CD4-positive, alpha-beta T cell treated with Interleukin-21 for 1 hour (primary cell): ENCODE measurements around the gene FAM131A.
A peak's percentile ranks its signal among the peaks of the same experiment; 100 is the strongest.

Source experiments
- DNase-seq: peaks from one replicate; pipeline ENCODE4 v3.0.0-alpha.2; 2020

Gene FAM131A

DNA sequence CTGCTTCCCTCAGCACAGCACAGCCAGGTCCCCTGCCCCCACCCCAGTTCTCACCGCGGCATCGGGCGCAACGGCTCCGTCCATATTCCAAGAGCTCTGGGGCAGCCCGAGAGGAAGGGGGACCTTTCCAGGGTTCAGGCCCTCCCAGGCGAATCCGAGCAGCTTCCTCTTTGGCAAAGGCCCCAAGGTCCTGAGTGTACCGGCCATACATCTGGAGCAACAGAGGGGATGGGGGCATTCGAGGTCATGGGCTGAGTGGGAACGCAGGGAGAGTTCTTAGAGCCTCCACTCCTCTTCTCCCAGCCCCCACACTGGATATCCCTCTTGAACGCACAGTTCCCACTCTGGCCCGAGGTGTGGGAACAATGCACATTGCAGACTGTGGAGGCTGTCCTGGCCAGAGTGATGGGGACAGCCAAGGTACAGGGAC lies 21.5 kb downstream of the FAM131A start:
- DNase-seq, result no peak

DNA sequence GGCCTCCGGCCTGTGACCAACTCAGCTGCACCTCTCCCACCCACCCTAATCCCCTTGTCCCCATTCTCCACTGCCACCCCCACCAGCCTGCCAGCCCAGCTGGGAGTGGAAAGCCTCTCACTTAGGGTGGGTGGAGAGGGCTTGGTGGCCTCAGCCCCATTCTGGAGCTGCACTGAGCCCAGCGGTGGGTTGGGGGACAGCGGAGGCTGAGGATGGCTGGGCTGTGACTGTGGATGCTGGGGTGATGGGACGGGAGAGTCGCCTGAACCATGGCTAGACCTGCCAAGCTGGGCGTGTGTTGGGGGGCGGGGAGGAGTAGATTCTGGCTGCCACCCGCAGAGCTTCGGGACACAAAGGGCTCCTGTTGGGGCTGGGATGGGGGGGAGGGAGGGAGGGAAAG lies 22.2 kb downstream of the FAM131A start:
- no peak for DNase-seq

DNA sequence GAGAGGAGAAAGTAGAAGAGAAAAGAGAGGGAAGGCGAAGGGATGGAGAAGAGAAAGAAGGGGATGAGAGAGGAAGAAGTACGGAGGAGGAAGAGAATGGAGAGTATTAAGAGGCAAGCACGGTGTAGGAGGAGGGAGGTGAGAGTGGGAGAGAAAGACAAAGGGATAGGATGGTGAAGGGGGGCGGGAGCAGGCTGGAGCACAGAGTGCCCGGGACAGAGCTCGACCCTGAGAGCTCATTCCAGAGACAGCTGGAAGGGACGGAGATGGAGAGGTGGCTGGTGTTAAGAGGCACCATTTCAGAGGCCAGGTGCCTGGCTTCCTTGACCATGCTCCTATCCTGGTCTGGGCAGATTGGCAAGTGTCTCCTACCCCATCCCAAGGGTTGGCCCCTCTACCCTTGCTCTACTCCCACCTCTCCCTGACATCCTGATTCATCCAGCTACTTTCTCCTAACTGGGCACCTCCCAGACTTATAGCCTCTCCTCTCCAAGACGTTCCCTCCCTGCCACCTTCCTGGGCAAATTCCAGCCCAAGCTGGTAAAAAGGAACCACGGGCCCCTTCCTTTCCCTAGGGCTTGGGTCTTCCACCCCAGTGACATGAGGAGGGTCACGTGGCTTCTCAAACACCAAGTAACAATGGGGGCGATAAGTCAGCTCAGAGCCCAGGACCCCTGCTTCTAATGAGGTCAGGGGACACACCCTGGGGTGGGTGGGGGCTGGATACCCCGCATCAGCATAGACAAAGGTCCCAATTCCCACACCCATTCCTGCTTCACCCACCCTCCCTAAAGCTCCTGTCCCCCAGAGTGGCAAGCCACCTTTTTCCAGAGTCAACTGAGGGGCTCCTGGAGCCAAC lies 22.9 kb downstream of the FAM131A start:
- DNase-seq, result no peak

DNA sequence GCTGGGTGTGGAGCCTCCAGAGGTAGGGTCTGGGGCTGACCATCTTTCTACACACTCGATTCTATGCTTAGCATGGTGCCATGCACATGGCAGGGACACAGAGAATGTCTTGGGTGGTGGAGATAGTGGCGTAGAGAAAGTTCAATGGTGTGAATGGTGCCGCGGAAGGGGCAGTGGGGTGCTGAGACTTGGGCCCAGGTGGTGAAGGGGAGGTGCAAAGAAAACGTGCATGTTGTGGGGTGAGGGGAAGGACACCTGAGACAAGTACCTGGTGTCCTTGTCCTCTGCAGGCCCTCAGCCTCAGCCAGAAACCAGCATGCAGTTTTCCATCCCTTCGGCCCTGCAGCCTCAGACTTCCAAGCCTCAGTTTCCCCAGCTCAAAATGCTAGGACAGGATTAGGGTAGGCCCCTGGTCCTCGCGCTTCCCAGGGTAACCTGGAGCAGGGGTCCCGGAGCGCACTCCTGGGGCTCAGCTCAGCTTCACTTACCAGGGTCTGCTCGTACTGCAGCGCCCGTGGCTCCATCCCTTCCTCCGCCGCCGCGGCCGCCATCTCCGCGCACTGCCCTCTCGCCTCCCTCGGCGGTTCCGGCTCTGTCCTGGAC lies 23.6 kb downstream of the FAM131A start:
- no peak for DNase-seq

DNA sequence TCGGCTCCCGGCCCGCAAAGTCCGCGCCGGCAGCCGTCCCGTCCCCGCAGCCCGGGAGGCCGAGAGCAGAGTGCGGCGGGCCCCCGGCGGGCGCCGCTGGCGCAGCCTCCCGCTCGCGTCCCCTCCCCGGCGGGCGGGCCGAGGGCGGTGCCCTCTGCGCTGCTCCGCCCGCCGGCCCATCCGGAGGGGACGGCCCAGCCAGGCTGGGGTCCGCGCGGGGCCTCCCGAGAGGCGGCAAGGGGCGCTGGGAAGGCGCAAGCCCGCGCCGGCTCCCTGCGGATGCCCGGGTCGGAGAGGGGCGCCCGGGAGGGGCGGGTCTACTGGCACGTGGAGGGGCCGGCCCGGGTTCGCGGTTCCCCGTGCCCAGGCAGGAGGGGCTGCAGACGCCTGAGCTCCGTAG lies 24.1 kb downstream of the FAM131A start, which contains the start of the genes CLCN2 and POLR2H:
CLCN2 (minus strand) TSS at position 74 of the 400 bp plus-strand sequence. CDS start 126 bp downstream, outside the sequence.
POLR2H (plus strand) TSS at position 179 of the 400 bp plus-strand sequence. CDS start 1,783 bp downstream, outside the sequence.
- peak; percentile 39 for DNase-seq

GRCh38 chr3:184361932-184362667 lies 24.7 kb downstream of the FAM131A start:
- DNase-seq, result peak; percentile 39

DNA sequence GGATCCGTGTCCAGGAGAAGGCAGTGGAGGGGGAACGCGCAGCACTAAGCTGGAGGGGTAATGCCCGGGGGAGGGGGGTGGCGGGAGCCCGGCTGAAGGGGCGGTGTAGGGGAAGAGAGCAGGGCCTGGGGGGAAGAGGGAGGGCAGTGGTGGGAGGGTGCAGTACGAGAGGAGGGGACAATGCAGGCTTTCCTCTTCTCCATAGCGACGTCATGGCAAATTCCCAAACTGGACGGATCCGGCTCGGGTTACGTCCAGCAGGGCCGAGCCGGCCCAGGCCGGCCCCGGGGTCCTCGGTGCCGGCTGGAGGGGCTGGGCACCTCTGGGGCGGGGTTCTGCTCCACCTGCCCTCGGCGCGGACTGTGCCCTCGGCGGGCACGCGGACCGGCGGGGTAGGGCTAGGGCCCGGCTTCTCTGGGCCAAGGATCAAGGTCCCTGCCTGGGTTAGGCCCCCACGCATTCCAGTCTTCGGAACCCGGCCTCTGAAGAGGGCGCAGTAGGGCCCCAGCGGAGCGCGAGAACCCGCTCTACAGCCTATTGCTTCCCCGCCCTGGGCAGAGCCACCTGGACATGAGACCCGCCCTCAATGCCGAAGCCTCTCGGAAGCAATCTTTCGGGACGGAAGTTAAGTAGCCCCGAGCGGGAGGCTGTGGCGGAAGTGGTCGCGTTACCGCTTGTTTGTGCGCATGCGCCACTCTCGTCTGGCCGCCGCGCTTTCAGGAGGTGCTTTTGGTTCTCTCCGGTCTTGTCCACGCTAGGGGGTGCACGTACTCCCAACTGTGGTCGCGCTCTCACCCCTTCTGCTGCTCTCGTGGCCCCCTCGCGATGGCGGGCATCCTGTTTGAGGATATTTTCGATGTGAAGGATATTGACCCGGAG lies 25.5 kb downstream of the FAM131A start:
- peak; percentile 95 for DNase-seq

GRCh38 chr3:184366619-184367289 lies 29.4 kb downstream of the FAM131A start:
- DNase-seq, result no peak

DNA sequence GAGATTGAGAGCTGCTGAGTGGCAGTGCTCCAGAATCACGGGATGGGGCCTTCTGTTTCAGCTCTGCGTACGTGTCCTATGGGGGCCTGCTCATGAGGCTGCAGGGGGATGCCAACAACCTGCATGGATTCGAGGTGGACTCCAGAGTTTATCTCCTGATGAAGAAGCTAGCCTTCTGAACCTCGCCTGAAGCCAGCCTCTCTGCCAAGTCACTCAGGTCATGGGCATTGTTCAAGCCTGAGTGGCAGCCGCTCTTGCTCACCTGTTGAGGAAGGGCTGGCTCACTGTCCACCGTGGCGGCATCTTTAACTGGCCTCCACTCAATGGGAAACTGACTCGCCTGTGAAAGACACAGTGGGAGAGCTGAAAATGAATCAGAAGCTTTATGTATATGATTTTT lies 30.7 kb downstream of the FAM131A start:
- DNase-seq, result no peak

GRCh38 chr3:184368586-184369183 lies 31.3 kb downstream of the FAM131A start:
- no peak for DNase-seq

- DNase-seq, result peak; percentile 66
Measured at GRCh38 chr3:184371570-184372018, 34.2 kb downstream of the FAM131A start.

DNA sequence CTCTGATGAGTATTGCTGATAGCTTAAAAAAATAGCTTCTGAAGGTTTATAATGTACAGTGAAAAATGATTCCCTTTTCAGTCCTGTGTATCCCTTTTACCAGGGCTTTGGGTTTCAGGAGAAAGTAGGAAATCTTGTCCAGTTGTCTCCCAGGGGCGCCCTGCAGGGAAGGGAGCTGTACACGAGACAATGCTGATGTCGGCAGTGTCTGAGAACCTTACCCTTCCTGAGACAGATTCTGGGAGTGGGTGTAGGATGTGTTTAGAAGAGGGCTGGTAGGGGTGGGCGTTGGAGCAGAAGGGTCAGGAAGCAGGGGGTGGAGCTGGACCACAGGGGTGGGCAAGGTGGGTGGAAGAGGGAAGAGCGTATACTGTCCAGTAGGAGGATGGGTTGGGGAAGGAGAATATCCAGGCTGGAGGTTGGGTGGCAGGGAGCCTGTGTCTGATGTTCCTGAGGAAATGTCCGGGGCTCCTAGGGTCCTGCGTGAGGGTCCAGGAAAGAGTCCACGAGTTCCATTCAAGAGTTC lies 35.0 kb downstream of the FAM131A start:
- DNase-seq, result no peak

- no peak for DNase-seq
Measured at GRCh38 chr3:184372911-184373310, 35.5 kb downstream of the FAM131A start.

- no peak for DNase-seq
Measured at GRCh38 chr3:184373422-184373821, 36.0 kb downstream of the FAM131A start.

DNA sequence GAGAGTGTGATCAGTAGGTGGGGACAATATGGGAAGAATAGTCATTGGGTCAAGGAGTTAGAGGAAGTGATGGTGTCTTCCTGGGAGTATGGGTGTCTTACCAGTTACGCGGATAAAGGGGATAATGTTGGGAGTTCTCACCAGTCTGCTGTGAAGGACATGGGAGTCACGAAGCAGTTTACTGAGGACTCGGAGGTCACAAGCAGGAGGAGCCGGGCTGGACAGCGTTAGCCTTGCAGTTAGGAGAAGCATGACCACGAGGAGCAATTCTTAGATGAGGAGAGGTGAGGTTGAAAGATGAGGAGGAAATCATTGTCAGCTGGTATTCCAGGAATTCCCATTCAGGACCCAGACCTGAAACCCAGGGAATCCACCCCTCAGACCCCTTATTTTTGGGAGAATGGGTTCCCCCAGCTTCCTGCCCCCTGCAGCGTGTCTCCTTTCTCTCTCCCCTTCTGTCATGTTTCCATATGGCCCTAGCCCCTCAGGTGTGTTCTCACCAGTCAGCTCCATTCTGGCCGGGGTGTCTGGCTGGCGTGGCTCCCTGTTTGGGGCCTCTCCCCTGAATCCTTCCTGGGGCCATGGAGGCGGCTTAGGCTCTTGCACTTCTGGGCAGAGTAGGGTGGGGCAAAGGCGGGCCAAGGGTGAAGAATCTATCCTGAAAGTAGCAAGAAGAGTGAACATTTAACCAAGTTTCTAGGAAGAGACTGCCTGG lies 38.5 kb downstream of the FAM131A start:
- no peak for DNase-seq

DNA sequence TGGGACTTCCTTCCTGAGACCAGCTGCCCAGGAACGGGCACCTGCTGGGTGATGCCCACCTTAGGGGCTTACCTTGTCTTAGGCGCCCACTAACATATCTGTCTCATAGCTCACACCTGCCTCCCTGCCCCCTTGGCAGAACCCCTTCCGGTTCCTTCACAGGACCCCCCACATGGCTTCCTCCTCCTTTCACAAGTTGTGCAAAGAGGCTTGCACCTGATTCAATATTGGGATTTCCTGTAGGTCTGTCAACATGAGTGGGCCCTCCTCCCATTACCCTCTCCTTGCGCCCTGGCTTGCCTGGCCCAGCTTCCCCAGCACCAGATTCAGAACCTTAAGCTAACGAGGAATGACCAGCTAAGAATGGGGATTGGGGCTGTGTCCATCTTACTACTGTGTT lies 40.0 kb downstream of the FAM131A start:
- DNase-seq, result no peak

DNA sequence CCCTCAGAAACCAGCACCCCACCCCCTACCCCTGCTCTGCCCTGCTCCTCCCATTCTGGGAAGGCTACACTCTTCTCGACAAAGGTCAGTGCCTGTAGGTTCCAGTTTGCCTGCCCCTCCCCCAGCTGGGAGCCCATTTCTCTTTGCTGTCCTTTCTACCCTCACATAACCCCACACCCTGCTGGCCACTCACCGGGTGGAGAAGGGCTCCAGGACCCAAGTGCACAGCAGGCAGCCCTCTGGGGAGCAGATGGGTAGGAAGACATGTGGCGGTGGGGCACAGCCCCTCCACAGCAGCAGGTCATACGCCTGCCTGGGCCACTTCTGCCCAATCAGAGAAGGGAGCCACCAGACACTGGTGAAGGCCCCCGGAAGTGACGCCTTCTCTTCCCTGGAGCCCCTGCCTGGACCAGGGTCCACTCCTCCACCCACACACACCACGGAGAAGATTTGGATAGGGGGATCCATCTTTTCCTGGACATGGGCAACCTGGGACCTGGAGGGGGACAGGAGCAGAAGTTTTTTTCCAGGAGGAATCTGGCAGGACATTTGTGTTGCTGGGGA lies 40.6 kb downstream of the FAM131A start, which contains the start of gene THPO:
THPO (minus strand) TSS at position 326 of the 564 bp plus-strand sequence. CDS start 1,948 bp downstream, outside the sequence.
- DNase-seq, result no peak

- DNase-seq, result no peak
Measured at GRCh38 chr3:184378651-184379357, 41.4 kb downstream of the FAM131A start.
